ENCODE results near the gene CRYZ. TPM values are rescaled to one million over a fixed set of nuclear protein-coding genes. Genes with fewer than 3 reads are reported as not detected.
"Not testable (repeated sequence)": the region's sequence is repeated elsewhere in the genome, so short reads cannot be mapped to it uniquely, and the experiment has no call there.

The CRYZ gene
- total RNA-seq, 1 experiment from 2014 or later, result 63.4 TPM

DNA sequence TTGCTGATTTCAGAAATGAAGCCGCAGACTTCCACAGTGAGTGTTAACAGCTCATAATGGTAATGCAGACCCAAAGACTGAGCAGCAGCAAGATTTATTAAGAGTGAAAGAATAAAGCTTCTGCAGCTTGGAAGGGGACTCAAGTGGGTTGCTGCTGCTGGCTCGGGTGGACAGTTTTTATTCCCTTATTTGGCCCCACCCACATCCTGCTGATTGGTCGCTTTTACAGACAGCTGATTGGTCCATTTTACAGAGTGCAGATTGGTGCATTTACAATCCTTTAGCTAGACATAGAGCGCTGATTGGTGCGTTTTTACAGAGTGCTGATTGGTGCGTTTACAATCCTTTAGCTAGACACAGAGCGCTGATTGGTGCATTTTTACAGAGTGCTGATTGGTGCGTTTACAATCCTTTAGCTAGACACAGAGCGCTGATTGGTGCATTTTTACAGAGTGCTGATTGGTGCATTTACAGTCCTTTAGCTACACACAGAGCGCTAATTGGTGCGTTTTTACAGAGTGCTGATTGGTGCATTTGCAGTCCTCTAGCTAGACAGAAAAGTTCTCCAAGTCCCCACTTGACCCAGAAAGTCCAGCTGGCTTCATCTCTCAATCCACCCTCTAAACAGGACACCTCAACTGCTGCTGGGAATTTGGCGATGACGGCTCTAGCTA lies 7.6 kb upstream of the CRYZ start:
- H3K9ac ChIP-seq (ENCODE audit: low read length); H3K9me2 ChIP-seq (replicated peaks; ENCODE audit: insufficient read depth, low read length); H3K27me3 ChIP-seq (ENCODE audit: low read length); H4K20me1 ChIP-seq (ENCODE audit: insufficient read depth, low read depth, low read length); H3K4me3 ChIP-seq (ENCODE audit: low read length); DNase-seq; H3K4me1 ChIP-seq (ENCODE audit: low read length); H2AFZ ChIP-seq (ENCODE audit: low read length); H3K27ac ChIP-seq (ENCODE audit: low read length); H3K4me2 ChIP-seq (ENCODE audit: low read depth, low read length, poor library complexity, severe bottlenecking); H3K9me3 ChIP-seq (ENCODE audit: low read length): not testable (repeated sequence)
- peaks cover 40% of the 10 kb centered on the region for H3K79me2 ChIP-seq (ENCODE audit: low read length)
- peaks cover 91% of the 10 kb centered on the region for H3K36me3 ChIP-seq (ENCODE audit: insufficient read depth, low read length)

DNA sequence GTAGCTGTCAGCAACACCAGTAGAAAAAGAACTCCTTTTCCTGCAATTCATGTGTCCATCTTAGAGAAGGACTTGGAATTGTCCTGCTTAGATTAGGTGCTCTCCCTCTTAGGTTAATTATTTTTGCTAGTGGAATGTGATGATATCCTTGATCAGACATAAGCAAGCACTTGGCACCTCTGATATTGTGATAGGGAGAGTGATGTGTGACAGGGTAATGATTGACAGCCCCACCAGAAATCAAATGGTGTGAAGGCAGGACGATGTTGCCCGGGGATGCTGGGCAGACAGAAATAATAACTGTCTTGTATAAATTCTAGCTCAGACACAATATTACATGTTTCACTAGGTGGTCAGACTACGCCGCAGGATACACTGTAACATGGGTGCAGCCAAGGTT lies 4.5 kb upstream of the CRYZ start:
- no peak overlapping the region for H3K4me2 ChIP-seq (ENCODE audit: low read depth, low read length, poor library complexity, severe bottlenecking)
- H3K4me3 ChIP-seq (ENCODE audit: low read length), result no peak overlapping the region
- peaks cover 19% of the 10 kb centered on the region for H3K4me1 ChIP-seq (ENCODE audit: low read length)
- H3K27ac ChIP-seq (ENCODE audit: low read length), result no peak overlapping the region
- DNase-seq, result no peak
- peaks cover 4% of the 10 kb centered on the region; the same call in 1 of the 2 replicates for H3K9me3 ChIP-seq (ENCODE audit: low read length)
- H3K79me2 ChIP-seq (ENCODE audit: low read length), result peaks cover 58% of the 10 kb centered on the region
- no peaks in the 10 kb centered on the region for H3K27me3 ChIP-seq (ENCODE audit: low read length)
- H3K9ac ChIP-seq (ENCODE audit: low read length), result no peak overlapping the region
- no peaks in the 10 kb centered on the region for H4K20me1 ChIP-seq (ENCODE audit: insufficient read depth, low read depth, low read length)
- peaks cover 70% of the 10 kb centered on the region for H3K36me3 ChIP-seq (ENCODE audit: insufficient read depth, low read length)
- no peaks in the 10 kb centered on the region for H3K9me2 ChIP-seq (replicated peaks; ENCODE audit: insufficient read depth, low read length)
- H2AFZ ChIP-seq (ENCODE audit: low read length), result no peak overlapping the region

DNA sequence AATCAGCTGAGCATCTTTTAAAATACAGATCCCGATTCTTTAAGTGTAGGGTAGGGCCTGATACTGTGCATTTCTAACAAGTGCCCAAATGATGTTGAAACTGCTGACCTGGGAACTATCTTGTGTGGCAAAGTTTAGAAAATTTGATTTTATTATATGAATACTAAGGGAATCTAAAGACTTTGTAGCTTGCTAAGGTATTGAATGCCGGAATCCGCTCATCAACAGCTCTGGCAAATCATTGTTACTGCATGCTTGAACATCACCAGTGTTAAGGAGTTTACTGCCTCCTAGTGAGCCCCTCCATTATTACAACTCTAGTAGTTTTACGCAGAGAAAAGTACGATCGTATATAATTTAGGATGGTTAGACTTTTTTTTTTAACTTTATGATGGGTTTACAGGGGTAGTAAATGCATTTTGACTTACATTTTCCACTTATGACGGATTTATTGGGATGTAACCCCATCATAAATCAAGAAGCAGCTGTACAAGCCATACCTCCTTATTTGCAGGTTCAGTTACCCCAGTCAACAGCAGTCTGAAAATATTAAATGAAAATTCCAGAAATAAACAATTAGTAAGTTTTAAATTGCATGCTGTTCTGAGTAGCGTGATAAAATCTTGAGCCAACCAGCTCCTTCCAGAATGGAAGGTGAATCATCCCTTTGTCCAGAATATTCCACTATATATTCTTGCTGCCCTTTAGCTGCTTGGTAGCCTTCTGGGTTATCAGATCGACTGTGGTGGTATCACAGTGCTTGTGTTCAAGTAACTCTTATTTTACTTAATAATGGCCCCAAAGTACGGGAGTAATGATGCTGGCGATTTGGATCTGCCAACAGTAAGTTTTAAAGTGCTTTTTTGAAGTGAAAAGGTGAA lies 994 bp upstream of the CRYZ start:
- H4K20me1 ChIP-seq (ENCODE audit: insufficient read depth, low read depth, low read length), result no peaks in the 10 kb centered on the region
- DNase-seq, result peak; percentile 91
- peak overlapping the region; percentile 98 for H3K4me3 ChIP-seq (ENCODE audit: low read length)
- no peaks in the 10 kb centered on the region for H3K9me2 ChIP-seq (replicated peaks; ENCODE audit: insufficient read depth, low read length)
- H2AFZ ChIP-seq (ENCODE audit: low read length), result peak overlapping the region; percentile 90; the same call in 1 of the 2 replicates
- H3K9me3 ChIP-seq (ENCODE audit: low read length), result no peaks in the 10 kb centered on the region
- H3K9ac ChIP-seq (ENCODE audit: low read length), result peak overlapping the region; percentile 96
- peaks cover 30% of the 10 kb centered on the region for H3K4me1 ChIP-seq (ENCODE audit: low read length)
- H3K27me3 ChIP-seq (ENCODE audit: low read length), result no peaks in the 10 kb centered on the region
- H3K79me2 ChIP-seq (ENCODE audit: low read length), result peaks cover 81% of the 10 kb centered on the region
- H3K4me2 ChIP-seq (ENCODE audit: low read depth, low read length, poor library complexity, severe bottlenecking), result peak overlapping the region; percentile 70
- peak overlapping the region; percentile 93 for H3K27ac ChIP-seq (ENCODE audit: low read length)
- peaks cover 44% of the 10 kb centered on the region for H3K36me3 ChIP-seq (ENCODE audit: insufficient read depth, low read length)

DNA sequence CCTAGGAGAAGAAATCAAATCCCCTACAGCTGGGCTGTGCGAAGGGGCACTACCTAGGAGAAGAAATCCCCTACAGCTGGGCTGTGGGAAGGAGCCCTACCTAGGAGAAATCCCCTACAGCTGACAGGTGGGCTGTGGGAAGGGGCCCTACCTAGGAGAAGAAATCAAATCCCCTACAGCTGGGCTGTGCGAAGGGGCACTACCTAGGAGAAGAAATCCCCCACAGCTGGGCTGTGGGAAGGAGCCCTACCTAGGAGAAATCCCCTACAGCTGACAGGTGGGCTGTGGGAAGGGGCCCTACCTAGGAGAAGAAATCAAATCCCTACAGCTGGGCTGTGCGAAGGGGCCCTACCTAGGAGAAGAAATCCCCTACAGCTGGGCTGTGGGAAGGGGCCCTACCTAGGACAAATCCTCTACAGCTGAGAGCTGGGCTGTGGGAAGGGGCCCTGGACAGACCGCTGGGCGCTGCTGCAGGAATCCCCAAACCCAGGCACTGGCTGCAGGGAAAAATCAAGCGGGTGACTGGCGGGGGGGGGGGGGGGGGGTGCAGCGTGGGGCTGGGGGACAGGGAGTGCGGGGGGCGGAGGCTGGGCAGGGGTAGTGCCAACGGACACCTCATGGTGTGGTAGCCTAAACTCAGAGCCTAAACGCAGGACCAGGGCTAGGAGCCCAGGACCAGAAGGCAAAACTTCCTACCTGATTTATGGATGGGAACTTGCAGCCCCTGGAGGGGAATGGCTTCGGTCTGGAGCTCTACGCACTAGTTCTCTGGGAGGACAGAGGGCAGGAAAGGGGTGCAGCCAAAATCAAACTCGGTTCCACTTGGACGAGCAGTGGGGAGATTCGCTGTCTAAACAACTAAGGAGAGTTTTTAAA lies 541 bp downstream of the CRYZ start:
- Histone ChIP-seq H2AFZ (ENCODE audit: low read length) (peak overlapping the region; percentile 95), H3K4me2 (ENCODE audit: low read depth, low read length, poor library complexity, severe bottlenecking) (peak overlapping the region; percentile 70), H3K79me2 (ENCODE audit: low read length) (peaks cover 81% of the 10 kb centered on the region), H3K9ac (ENCODE audit: low read length) (peak overlapping the region; percentile 96), H3K36me3 (ENCODE audit: insufficient read depth, low read length) (peaks cover 35% of the 10 kb centered on the region), H3K4me1 (ENCODE audit: low read length) (peaks cover 30% of the 10 kb centered on the region), H3K27ac (ENCODE audit: low read length) (peak overlapping the region; percentile 93), H3K4me3 (ENCODE audit: low read length) (peak overlapping the region; percentile 98)
- H4K20me1 ChIP-seq (ENCODE audit: insufficient read depth, low read depth, low read length); H3K9me2 ChIP-seq (replicated peaks; ENCODE audit: insufficient read depth, low read length); DNase-seq; H3K27me3 ChIP-seq (ENCODE audit: low read length); H3K9me3 ChIP-seq (ENCODE audit: low read length): not testable (repeated sequence)

DNA sequence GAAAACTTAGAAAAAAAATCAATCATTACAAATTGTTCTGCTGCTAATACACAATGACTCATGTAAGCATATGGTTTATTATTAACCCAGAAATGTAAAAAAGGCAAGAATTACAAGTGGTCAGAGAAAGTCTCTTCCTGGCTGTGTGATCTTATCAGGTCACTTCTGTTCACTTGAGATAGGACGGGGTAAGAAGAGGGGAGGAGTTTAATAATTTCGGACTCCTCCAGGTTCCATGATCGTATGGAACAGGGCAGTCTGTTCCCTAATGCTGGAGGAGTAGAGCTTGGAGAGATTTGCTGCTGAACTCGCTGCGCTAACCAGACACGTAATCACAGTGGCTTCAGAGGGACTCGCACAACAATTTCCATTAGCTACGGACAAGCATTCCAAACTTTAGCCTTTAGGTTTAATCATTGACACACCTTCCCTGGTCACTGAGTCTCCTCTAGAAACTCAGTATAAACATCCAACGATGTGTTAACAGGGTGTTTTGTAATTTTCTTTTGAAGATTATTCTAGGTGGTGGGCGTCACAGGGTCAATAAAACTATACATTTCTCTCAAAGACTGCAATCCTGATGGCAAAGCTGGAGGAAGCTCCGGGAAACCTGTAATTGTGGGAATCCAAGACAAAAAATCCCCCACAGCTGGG lies 1.3 kb downstream of the CRYZ start:
- H3K9ac ChIP-seq (ENCODE audit: low read length), result peak overlapping the region; percentile 96; the same call in 1 of the 2 replicates
- peaks cover 30% of the 10 kb centered on the region for H3K4me1 ChIP-seq (ENCODE audit: low read length)
- no peak overlapping the region for H2AFZ ChIP-seq (ENCODE audit: low read length)
- H3K4me2 ChIP-seq (ENCODE audit: low read depth, low read length, poor library complexity, severe bottlenecking), result peak overlapping the region; percentile 70
- H3K4me3 ChIP-seq (ENCODE audit: low read length), result peak overlapping the region; percentile 98
- H4K20me1 ChIP-seq (ENCODE audit: insufficient read depth, low read depth, low read length), result no peaks in the 10 kb centered on the region
- no peaks in the 10 kb centered on the region for H3K27me3 ChIP-seq (ENCODE audit: low read length)
- peaks cover 73% of the 10 kb centered on the region for H3K79me2 ChIP-seq (ENCODE audit: low read length)
- H3K9me3 ChIP-seq (ENCODE audit: low read length), result no peaks in the 10 kb centered on the region
- H3K27ac ChIP-seq (ENCODE audit: low read length), result no peak overlapping the region
- no peak for DNase-seq
- no peaks in the 10 kb centered on the region for H3K9me2 ChIP-seq (replicated peaks; ENCODE audit: insufficient read depth, low read length)
- H3K36me3 ChIP-seq (ENCODE audit: insufficient read depth, low read length), result peaks cover 27% of the 10 kb centered on the region

DNA sequence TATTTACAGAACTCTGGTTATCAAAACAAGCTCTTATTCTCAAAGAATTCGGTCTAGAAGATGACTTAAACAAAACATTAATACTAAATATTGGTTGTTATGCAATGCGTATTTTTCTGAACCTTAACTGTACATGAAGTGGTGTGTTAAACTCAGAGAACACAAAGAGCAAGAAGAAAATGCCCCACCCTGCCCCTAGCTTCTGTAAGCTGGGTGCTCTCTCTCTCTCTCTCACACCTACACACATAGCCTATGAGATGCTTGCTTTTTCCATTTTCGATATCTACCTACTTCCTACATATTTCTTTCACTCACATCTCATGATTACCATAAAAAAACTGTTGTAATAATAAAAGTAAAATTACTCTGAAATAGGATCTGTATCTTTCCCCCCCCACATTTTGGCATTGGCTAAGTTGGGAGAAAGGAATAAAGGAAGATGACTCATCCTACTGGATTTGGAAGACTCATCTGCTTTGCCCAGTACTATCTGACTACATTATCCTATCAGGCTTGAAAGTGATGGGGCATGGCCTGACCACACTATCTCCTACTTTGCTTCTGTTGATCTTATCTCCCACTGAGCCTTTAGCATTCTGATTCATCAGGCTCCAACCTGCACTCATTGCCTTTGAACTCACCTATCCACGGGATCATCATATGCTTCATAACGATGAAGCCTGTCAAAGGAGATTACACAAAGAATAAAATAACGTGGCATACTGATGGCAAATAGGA lies 2.9 kb downstream of the CRYZ start:
- peaks cover 15% of the 10 kb centered on the region; the same call in 1 of the 2 replicates for H3K36me3 ChIP-seq (ENCODE audit: insufficient read depth, low read length)
- H3K4me1 ChIP-seq (ENCODE audit: low read length), result peaks cover 21% of the 10 kb centered on the region
- H3K79me2 ChIP-seq (ENCODE audit: low read length), result peaks cover 59% of the 10 kb centered on the region
- H3K4me2 ChIP-seq (ENCODE audit: low read depth, low read length, poor library complexity, severe bottlenecking), result no peak overlapping the region
- no peak for DNase-seq
- no peaks in the 10 kb centered on the region; the same call in 1 of the 2 replicates for H3K9me3 ChIP-seq (ENCODE audit: low read length)
- H3K27me3 ChIP-seq (ENCODE audit: low read length), result no peaks in the 10 kb centered on the region
- H3K4me3 ChIP-seq (ENCODE audit: low read length), result no peak overlapping the region
- H3K27ac ChIP-seq (ENCODE audit: low read length), result no peak overlapping the region
- no peaks in the 10 kb centered on the region for H3K9me2 ChIP-seq (replicated peaks; ENCODE audit: insufficient read depth, low read length)
- no peak overlapping the region for H3K9ac ChIP-seq (ENCODE audit: low read length)
- H4K20me1 ChIP-seq (ENCODE audit: insufficient read depth, low read depth, low read length), result no peaks in the 10 kb centered on the region
- no peak overlapping the region for H2AFZ ChIP-seq (ENCODE audit: low read length)

DNA sequence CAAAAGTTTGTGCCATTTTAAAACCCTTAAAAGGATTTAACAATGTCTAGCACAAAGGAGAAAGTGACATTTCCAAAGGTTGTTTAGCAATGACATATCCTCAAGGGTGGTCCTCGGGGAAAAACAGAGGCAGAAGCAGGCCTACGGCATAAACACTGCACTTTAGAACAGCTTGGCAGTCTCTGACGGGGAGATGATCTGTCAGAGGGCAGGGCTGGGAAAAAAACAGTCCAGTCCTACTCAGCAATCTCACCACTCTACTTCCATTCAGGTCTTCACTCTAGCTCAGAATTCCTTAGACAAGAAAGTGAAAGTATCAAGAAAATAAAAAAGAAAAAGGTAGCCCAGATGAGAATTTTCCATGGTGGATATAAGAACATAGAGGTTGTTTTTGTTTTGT lies 4.1 kb downstream of the CRYZ start:
- Histone ChIP-seq H3K79me2 (ENCODE audit: low read length) (peaks cover 47% of the 10 kb centered on the region), H3K4me2 (ENCODE audit: low read depth, low read length, poor library complexity, severe bottlenecking) (no peak overlapping the region)
- DNase-seq, result no peak

More for the DNA sequence above, 4.1 kb downstream of the CRYZ start:
- H3K9ac ChIP-seq (ENCODE audit: low read length), result no peak overlapping the region
- H3K27me3 ChIP-seq (ENCODE audit: low read length), result no peaks in the 10 kb centered on the region
- no peaks in the 10 kb centered on the region for H3K9me2 ChIP-seq (replicated peaks; ENCODE audit: insufficient read depth, low read length)
- H4K20me1 ChIP-seq (ENCODE audit: insufficient read depth, low read depth, low read length), result no peaks in the 10 kb centered on the region
- no peaks in the 10 kb centered on the region; the same call in 1 of the 2 replicates for H3K9me3 ChIP-seq (ENCODE audit: low read length)
- no peak overlapping the region for H3K4me3 ChIP-seq (ENCODE audit: low read length)
- H3K4me1 ChIP-seq (ENCODE audit: low read length), result peaks cover 11% of the 10 kb centered on the region
- peaks cover 23% of the 10 kb centered on the region; the same call in 1 of the 2 replicates for H3K36me3 ChIP-seq (ENCODE audit: insufficient read depth, low read length)
- H2AFZ ChIP-seq (ENCODE audit: low read length), result no peak overlapping the region
- no peak overlapping the region for H3K27ac ChIP-seq (ENCODE audit: low read length)

All from Karpas-422 (cell line).